Thoracic aorta (tissue), 2 donors: ENCODE results near the gene NNMT. TPM values are rescaled to one million over a fixed set of nuclear protein-coding genes. Genes with fewer than 3 reads are reported as not detected.

Source experiments
- ATAC-seq: fragments of 150-250 bp; one replicate; pipeline ENCODE4 v1.8.0; 2017; ENCODE audit warnings: low read depth; ENCODE audit not compliant: insufficient number of reproducible peaks, low FRiP score
- DNase-seq: peaks from one replicate; pipeline ENCODE4 v3.0.0-alpha.2; 2020; ENCODE audit warnings: low spot score
- H3K27ac ChIP-seq, 2 donors: fragments of 200-600 bp; sonication (generic); 1 replicate in 1 of 2; 2 replicates in 1 of 2; pipeline ENCODE4 v1.5.1; 2016; ENCODE audit warnings: mild to moderate bottlenecking in 2 of 2, moderate library complexity in 2 of 2
- H3K27me3 ChIP-seq: fragments of 200-600 bp; sonication (generic); replicated peaks from 2 replicates; pipeline ENCODE4 v1.6.0; 2016; ENCODE audit warnings: mild to moderate bottlenecking; ENCODE audit not compliant: insufficient read depth
- H3K36me3 ChIP-seq: fragments of 200-600 bp; sonication (generic); one replicate; pipeline ENCODE4 v1.5.1; 2016
- H3K4me1 ChIP-seq, 2 donors: fragments of 200-600 bp; sonication (generic); 1 replicate in 1 of 2; 2 replicates in 1 of 2; pipeline versions ENCODE4 v1.5.1 to v1.6.0; 2016; ENCODE audit warnings: low read depth in 2 of 2, mild to moderate bottlenecking in 1 of 2; ENCODE audit not compliant: control insufficient read depth in 1 of 2
- H3K4me3 ChIP-seq: fragments of 200-600 bp; sonication (generic); 2 replicates; pipeline ENCODE4 v1.5.1; 2016; ENCODE audit warnings: mild to moderate bottlenecking
- H3K9me3 ChIP-seq: fragments of 200-600 bp; sonication (generic); 2 replicates; pipeline ENCODE4 v1.5.1; 2016
- CTCF ChIP-seq: fragments of 200-600 bp; sonication (generic); IDR thresholded peaks from one replicate; pipeline ENCODE4 v1.5.1; 2019; ENCODE audit warnings: antibody characterized with exemption
- total RNA-seq, 2 donors: library from RNA; depleted of rRNA; stranded (reverse); fragments of >200 nt; gene quantifications; one replicate each; pipeline versions ENCODE4 v1.1.0 to v1.2.3, GENCODE V29; 2016

Gene NNMT
- total RNA-seq, 2 donors from 2014 or later, result 583 to 1,213 TPM

GRCh38 chr11:114263513-114264170 is 32.6 kb upstream of the NNMT start:
- no peaks in the 10 kb centered on the region for H3K9me3 ChIP-seq
- H3K27me3 ChIP-seq, result no peaks in the 10 kb centered on the region
- ATAC-seq (no peak), DNase-seq (no peak)
- TF ChIP-seq CTCF, result no peak
- no peak overlapping the region for H3K27ac ChIP-seq
- no peak overlapping the region for H3K4me3 ChIP-seq
- H3K4me1 ChIP-seq, result peaks cover 8 to 25% of the 10 kb centered on the region in 2 donors
- no peaks in the 10 kb centered on the region for H3K36me3 ChIP-seq

GRCh38 chr11:114264381-114264780 is 31.8 kb upstream of the NNMT start:
- peaks cover 7 to 17% of the 10 kb centered on the region in 2 donors for H3K4me1 ChIP-seq
- TF ChIP-seq CTCF, result no peak

GRCh38 chr11:114265122-114265878 is 30.9 kb upstream of the NNMT start:
- no peak for DNase-seq
- Histone ChIP-seq H3K27ac (no peak overlapping the region), H3K27me3 (no peaks in the 10 kb centered on the region), H3K9me3 (no peaks in the 10 kb centered on the region), H3K4me1 (peaks cover 0 to 8% of the 10 kb centered on the region in 2 donors), H3K36me3 (peaks cover 1% of the 10 kb centered on the region), H3K4me3 (no peak overlapping the region)
- no peak for TF ChIP-seq CTCF
- no peak for ATAC-seq

More at GRCh38 chr11:114264381-114264780, 31.8 kb upstream of the NNMT start:
- Histone ChIP-seq H3K27me3 (no peaks in the 10 kb centered on the region), H3K9me3 (no peaks in the 10 kb centered on the region), H3K4me3 (no peak overlapping the region), H3K27ac (no peak overlapping the region), H3K36me3 (no peaks in the 10 kb centered on the region)
- no peak for ATAC-seq
- DNase-seq, result no peak

GRCh38 chr11:114269498-114269897 is 26.7 kb upstream of the NNMT start:
- no peaks in the 10 kb centered on the region for H3K27me3 ChIP-seq
- TF ChIP-seq CTCF, result no peak
- no peaks in the 10 kb centered on the region for H3K9me3 ChIP-seq
- H3K27ac ChIP-seq, result no peak overlapping the region
- peaks cover 3% of the 10 kb centered on the region for H3K36me3 ChIP-seq
- H3K4me3 ChIP-seq, result no peak overlapping the region
- DNase-seq (no peak), ATAC-seq (no peak)
- H3K4me1 ChIP-seq, result peaks cover under 1 to 5% of the 10 kb centered on the region in 2 donors

- no peak for TF ChIP-seq CTCF
- Histone ChIP-seq H3K27ac (no peak overlapping the region), H3K4me1 (peaks cover 8 to 10% of the 10 kb centered on the region in 2 donors), H3K9me3 (no peaks in the 10 kb centered on the region), H3K36me3 (peaks cover 3% of the 10 kb centered on the region), H3K27me3 (no peaks in the 10 kb centered on the region), H3K4me3 (no peak overlapping the region)
- ATAC-seq, result no peak
- DNase-seq, result no peak
Measured at GRCh38 chr11:114270531-114271270, 25.5 kb upstream of the NNMT start.
